Cerebellar cortex (tissue), 1 donor: ENCODE results near the gene DDAH2.

Experiments
- DNase-seq: peaks from one replicate; pipeline ENCODE4 v3.0.0-alpha.2; 2015; ENCODE audit warnings: low spot score

The DDAH2 gene

GRCh38 chr6:31728767-31729514, at the start of gene DDAH2:
DDAH2 (minus strand) TSS chr6:31729299; CDS start chr6:31729161, 138 bp downstream.
- DNase-seq, result no peak

- no peak for DNase-seq
Observed at GRCh38 chr6:31778193-31778592, 49.1 kb upstream of the DDAH2 start.

- no peak for DNase-seq
Observed at GRCh38 chr6:31777667-31778050, 48.6 kb upstream of the DDAH2 start.

- peak; percentile 66 for DNase-seq
Observed at GRCh38 chr6:31776989-31777666, 48.0 kb upstream of the DDAH2 start, which contains the start of gene VWA7. VWA7 (minus strand) TSS chr6:31777328; CDS start chr6:31776779, 549 bp downstream.

GRCh38 chr6:31776485-31776988, 47.4 kb upstream of the DDAH2 start:
- no peak for DNase-seq

- no peak for DNase-seq
Observed at GRCh38 chr6:31775633-31776484, 46.8 kb upstream of the DDAH2 start.

- no peak for DNase-seq
Observed at GRCh38 chr6:31775184-31775583, 46.1 kb upstream of the DDAH2 start.

GRCh38 chr6:31771992-31772358, 42.9 kb upstream of the DDAH2 start:
- no peak for DNase-seq

GRCh38 chr6:31770860-31771259, 41.8 kb upstream of the DDAH2 start:
- DNase-seq, result no peak

GRCh38 chr6:31769684-31770371, 40.7 kb upstream of the DDAH2 start:
- DNase-seq, result peak; percentile 53

GRCh38 chr6:31768363-31769257, 39.5 kb upstream of the DDAH2 start:
- DNase-seq, result no peak

GRCh38 chr6:31767096-31767645, 38.1 kb upstream of the DDAH2 start:
- DNase-seq, result no peak

GRCh38 chr6:31765910-31766794, 37.1 kb upstream of the DDAH2 start:
- DNase-seq, result no peak

GRCh38 chr6:31765559-31765909, 36.4 kb upstream of the DDAH2 start:
- DNase-seq, result no peak

- DNase-seq, result no peak
Observed at GRCh38 chr6:31764198-31764597, 35.1 kb upstream of the DDAH2 start.

GRCh38 chr6:31763619-31763940, 34.5 kb upstream of the DDAH2 start:
- peak; percentile 74 for DNase-seq

- DNase-seq, result no peak
Observed at GRCh38 chr6:31762878-31763618, 33.9 kb upstream of the DDAH2 start.

- no peak for DNase-seq
Observed at GRCh38 chr6:31762356-31762755, 33.3 kb upstream of the DDAH2 start, which contains the start of gene SAPCD1. SAPCD1 (plus strand) TSS chr6:31762656; CDS start chr6:31763055, 399 bp downstream.

- DNase-seq, result no peak
Observed at GRCh38 chr6:31761343-31761742, 32.2 kb upstream of the DDAH2 start.
